HG03457 (cell line): ENCODE results near the gene NEBL.

ENCODE experiments used
- ATAC-seq: cut with Tn5 transposase; IDR thresholded peaks from one replicate; pipeline ENCODE4 v1.9.1; 2021; ENCODE audit warnings: moderate number of reproducible peaks; ENCODE audit not compliant: unreplicated experiment

The NEBL gene

DNA sequence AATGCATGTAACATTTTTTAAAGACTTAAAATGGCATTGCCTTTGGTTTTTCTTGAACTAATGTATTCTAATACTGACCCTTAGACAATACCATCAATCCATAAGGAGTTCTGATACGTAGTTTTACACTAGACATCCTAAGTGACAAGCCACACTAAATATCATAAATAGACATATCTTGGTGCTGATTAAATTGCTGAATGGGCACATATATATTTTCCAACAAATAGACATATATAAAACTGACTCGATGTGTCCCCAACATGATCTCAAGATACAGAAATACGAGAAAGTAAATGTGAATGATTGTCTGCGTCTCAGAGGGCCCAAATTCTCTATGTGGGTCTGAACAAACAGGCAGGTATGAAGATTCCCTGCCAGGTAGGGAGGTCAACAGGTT is 99.8 kb downstream of the NEBL start:
- no peak for ATAC-seq

DNA sequence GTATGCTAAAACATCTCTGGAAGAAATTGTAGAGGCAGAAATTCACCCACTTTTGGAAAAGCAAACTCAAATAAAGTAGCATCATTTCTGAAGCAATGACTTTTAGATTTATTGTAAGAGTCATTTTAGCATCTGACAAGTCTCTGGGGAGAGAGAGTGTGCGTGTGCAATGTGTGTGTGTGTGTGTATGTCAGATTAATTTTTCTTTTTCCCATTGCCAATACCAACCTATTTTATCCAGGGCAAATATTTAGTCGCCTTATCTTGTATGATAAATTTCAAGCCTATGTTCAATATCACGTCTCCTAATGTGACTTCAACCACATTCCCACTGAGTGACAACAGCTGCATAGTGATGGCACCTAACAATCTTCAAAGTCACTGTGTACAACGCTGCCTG is 101.7 kb downstream of the NEBL start:
- no peak for ATAC-seq

DNA sequence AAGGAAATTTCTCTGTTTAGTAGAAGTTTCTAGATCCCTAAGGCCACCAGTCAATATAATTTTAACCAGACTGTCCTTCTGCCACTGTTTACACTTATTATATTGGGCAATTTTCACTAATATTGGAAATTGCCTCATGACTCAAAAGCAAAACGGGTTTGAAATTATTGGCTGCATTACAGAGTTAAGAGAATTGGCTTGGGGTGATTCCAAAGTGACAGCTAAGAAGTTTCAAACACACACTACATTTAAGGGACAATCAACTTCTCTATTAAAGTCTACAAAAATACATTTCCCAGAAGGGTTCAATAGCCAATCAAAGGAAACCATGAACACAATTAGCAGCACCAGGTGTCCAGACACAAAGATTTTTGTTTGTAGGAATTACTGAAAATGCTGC is 111.9 kb downstream of the NEBL start:
- ATAC-seq: no peak

DNA sequence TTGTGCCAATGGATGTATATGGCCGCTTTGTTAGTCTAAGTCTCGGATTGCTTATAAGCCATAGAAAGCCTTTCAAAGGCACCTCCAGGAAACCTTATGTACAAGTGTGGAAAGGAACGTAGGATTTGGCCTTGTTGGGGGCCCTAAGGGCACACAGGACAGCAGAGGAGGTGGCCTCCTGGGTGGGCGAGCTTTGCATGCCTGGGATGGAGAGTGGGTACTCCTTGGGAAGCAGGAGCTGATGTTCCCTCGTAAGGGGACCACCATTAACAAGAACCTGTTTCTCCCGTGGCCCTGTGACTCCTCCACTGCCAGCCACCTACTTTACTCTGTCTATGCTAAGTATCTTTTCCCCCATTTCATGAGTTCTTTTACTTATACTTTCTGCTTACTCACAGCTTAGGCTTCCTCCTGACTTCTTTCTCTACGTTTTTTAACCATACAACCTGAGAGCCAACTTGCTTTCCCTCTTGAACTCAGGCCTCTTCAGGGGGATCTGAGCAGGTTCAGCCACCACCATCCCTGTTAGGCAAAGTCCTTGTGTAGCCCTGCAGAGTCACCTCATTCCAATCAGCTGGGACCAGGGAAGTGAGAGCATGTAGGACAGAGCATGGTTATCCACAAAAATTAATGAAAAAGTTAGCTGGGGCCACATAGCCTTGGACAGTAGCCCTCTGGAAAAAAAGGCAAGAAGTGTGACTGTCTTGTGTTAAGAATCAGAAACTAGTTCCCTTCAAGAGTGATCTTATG is 118.9 kb downstream of the NEBL start:
- no peak for ATAC-seq

DNA sequence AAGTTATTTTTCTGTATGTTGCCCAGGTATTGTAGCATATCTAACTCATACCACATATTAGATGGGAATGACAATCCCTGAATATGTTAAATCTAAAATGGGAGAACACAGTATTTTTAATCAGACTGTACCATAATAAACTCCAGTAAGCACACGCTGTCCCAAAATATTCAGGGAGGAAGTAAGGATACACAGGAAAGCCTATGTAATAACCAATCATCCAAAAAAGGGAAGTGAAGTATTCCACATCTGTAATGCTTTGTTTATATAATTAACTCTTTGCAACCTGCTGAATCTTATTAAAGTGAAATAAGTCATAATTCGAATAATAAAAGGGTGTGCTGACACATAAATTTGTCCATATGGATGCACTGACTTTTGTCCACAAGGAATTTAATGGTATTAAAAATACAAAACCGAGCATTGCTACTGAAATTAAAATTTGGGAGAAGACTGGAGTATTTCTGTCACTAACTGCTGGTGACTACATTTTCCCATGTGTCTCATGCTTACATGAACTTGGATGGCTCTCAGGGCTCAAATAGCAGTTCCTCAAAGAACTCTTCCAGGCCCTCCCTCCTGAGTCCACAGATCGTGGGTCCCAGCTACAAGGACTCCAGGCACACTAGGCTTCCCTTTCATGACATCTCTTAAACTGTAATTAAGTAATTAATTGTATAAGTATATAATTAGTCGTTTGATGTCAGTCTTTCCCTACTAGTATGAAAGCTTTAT is 120.6 kb downstream of the NEBL start:
- ATAC-seq: no peak

DNA sequence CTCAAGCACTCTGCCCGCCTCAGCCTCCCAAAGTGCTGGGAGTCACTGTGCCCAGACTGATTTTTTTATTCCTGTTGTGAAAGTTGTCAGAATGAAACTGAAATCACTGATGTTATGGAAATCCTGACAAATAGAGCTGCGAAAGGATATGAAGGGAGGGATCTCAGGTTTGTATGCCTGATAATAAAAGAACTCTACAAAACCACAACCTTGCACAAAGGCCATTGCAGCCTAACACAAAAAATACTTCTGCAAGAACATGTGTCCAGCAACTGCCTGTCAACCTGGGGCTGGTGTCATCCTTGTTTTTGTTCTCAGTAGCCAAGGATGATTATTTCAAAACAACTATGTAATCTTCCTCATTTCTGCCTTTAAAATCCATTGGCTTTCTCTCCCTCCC is 126.1 kb downstream of the NEBL start:
- ATAC-seq: no peak

DNA sequence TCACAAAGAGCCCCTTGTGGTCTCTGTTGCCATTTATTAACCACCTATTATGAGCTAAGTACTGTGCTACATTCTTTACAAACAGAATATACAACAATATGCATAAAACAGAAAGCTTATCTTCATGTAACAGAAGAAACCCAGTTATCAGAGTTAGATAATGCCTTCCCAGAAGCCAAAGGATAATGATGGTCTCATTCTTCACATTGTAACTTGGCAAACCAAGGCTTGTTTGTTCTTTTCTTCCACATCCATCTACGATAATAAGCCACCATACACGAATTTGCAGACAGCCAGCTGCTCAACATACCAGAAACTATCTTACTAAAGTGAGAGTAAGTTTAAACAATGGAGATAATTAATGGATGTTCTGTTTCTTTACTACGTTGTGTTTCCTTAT is 127.6 kb downstream of the NEBL start:
- no peak for ATAC-seq

DNA sequence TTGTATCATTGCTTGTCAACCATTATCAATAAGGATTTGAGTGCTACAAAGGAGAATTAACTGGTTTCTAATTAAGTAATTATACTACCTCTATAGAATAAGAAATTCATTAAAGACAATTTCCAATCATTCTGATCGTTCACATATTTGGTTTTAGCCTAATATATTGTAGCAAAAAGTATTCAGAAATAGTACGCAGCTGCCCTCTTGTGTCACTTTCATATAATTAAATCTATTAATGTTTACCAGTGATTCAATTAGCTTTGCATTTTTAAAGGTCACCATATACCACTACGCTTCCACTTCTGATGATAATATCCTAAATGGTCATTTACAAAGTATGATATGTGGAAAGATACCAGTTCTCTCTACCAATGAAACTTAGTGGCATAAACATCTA is 128.3 kb downstream of the NEBL start:
- no peak for ATAC-seq

DNA sequence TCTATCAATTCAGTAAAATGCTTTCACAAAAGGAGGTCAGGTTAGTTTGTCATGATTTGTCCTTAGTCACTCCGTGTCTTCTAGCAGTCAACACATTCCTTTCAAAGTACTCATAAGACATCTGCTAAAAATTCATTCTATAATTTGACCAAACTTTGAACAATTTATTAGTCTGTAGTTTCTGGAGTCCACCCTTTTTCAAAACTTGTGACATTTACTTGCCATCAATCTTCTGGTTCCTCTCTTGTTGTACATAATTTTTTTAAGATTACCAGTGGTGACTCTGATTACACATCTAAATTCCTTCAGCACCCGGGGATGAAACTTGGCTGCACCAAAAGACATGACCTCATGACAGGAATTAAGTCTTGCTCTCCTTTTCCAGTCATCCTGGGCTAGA is 130.1 kb downstream of the NEBL start:
- ATAC-seq: no peak

DNA sequence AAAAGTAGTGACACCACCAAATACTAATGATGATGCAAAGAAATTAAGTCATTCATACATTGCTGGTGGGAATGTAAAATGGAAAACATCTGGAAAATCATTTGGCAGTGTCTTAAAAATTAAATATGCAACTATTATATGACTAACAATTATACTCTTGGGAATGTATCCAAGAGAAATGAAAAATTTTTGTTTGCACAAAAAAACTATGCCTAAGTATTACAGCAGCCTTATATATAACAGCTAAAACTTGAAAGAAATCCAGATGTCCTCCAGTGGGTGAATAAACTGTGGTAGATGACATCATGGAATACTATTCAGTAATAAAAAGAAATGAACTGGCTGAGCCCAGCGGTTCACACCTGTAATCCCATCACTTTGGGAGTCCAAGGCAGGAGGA is 132.0 kb downstream of the NEBL start:
- ATAC-seq: no peak

DNA sequence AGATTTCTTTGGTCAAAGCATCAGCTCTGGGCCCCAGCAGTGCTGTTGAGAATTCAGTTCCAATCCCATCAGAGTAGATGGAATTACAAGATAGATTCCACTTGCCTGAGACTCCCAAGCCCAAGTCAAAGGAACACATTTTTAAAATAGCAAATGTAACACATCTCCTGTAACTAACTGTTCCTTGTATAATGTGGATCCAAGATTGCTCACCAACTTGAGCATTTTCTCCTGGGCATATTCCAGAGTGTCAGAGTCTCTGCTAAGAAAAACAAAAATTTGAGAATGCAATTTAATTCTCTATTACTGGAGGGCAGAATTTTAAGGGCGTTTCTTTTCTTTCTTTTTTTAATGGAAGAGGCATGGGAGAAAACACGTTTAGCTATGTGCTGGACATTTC is 136.7 kb downstream of the NEBL start:
- no peak for ATAC-seq

DNA sequence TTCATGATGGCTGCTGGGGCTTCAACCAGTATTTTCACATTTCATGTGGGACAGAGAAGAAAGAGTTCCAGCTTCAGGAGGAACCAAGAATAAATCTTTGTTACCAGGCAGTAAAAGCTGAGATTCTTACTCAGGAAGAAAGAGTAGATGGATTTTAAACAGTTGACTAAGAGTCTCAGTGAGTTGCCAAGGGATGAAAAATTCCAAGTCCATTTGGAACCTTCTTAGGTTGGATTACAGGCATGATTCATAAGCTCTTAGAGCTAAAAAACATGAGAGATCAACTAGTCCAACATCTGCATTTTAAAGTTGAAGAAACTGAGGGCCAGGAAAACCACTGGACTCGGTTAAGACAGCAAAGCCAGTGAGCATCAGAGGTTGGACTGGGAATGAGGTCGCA is 148.6 kb downstream of the NEBL start:
- ATAC-seq: no peak

DNA sequence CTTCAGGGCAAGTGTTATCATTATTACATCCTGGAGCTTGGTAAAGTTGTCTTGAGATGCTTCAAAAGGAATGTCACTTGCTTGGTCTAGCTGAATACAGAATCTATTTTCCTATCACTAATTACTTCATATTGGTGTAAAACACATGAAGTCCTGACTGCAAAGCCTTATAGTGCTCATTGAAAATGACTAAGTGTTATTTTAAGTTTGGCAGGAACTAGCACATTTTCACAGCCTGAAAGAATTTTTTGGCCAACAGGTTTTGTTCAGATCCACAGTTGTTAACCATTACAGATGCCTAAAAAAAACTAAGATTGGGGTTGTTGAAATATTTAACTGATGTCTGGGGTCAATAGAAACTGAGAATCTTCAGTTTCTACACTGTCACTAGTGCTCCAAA is 149.3 kb downstream of the NEBL start:
- no peak for ATAC-seq

DNA sequence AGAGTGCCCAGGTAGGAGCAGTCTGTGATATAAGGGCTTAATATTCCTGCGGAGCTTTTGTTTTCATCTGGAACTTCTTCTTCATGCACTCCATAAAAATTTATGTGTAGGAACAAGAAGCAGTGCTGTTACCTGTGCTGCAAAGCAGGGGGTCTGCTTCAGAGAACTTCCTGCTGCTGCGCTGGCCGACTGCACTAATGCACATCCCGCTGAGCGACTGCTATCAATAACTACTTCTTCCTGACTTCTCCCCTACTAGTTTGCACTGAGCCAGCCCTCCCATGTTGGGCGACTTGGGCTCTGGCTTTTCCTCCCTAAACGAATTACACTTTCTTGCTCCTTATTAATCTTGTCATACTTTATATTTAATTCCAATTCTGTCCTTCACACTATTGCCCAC is 150.3 kb downstream of the NEBL start:
- ATAC-seq: no peak

DNA sequence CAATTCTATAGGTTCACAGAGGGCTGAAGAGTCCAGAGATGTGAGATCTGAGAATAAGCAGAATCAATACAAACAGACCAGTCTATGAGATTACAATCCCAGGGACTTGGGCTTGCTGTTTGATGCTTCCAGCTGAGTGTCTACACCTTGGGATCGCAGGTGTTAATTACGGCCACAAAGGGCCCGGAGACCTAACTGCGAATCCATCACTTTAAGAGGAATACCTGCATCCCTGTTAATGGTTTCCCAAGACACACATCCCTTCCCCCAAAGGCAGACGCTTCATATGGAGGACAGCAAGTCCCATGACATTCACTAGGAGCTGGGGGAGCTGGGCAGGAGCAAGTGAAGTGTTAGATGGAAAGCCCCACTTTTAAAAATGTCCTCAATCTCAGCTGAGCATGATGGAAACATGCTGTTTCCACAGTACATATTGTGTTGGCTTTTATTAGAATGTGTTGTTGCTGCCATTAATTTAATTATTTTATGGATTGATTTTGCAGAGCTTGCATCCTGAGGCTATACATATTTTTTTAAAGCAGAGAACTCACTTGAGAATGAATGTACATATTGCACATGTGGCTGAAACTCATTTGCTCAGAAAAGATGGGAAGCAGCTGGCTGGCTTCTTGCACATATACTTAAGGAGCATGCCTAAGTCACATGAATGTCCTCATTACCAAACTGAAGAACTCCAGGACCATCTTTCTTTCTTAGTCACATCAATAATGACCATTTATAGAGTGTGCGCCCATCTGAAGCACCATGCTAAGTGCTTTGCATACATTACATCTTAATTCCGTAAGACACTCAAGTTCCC is 151.3 kb downstream of the NEBL start:
- no peak for ATAC-seq

DNA sequence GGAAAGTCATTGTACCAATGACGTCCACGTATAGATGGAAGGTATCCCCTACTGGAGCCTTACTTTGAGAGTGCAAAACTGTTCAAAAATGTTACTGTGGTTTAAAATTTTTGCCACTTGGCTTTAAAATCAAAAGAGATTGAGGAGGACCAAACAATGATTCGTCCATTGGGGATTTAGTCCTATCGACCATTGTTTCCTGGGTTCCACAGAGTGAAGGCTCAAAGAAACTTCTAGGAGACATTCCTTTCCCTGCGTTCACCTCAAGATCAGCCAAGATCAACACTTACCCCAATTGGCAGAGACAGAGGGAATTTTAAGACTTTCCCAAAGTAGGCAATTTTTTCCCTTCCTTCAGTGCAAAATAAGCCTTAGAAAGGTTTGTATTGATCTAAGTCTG is 152.3 kb downstream of the NEBL start:
- no peak for ATAC-seq

DNA sequence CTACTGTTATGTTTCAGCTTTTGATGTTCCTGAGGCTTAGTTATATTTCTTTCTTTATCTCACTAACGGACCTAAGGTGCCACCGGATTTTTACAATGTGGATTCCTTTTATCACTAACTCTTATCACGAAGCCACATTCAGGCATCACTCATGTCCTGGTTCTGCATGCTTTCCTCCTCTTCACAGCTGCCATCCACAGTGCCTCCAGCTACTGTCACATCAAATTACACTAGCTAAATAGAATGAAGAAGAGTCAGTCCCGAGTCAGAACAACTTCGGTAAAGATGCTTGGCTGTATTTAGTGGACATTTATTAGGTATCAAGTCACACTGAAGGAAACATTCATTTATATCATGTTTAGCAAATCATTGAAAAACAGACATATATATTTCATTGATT is 153.2 kb downstream of the NEBL start:
- ATAC-seq: no peak

DNA sequence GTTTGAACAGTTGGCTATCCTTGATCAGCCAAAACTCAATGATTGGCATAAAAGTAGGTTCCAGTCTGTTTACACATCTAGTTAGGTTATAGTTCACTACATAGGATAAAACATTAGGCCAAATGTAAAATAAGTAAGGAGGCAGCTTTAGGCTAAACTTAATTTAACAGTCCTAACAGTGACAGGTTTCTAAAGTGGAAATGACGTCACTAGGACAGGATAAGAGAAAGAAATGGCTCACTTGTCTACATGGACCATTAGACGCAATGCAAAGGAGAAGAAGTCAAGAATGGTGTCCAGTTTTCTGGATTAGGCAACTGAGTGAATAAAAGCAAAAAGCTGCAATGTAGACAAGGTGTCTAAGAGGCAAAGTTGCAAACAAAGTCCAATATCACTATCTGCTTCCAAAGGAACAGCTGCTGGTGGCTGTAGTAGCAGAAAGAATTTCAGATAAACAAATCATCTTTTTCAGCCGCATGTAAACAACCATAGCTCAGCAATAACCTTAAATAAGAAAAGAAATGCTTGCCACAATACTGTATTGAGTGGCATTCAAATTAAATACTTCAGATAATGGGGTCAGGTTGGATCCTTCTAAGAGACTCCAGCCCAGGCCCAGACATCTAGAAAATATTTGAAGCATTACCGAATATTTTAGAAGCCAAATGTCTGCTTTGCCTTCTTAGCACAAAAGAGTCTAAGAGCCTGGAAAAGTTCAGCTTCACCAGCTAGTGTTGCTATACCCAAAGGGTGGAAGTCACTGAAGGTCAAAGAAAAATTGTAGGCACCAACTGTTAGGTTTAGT is 154.2 kb downstream of the NEBL start:
- no peak for ATAC-seq

DNA sequence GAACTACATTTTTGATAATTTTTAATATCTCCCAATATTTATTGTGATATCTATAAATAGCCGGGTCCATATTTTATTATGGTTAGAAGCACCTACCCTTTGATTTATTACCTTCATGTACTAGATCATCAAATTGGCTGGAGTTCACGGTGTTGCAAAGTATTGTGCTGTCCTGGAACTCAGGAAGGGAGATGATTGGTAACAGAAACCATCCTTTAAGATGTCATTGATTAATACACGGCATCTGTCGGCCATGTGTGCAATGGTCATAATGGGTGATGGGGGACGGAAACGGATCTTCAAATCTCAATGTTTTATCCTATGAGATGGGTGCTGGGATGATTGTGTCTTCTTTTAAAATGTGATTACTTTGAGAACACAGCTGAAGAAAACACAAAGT is 157.0 kb downstream of the NEBL start:
- no peak for ATAC-seq

DNA sequence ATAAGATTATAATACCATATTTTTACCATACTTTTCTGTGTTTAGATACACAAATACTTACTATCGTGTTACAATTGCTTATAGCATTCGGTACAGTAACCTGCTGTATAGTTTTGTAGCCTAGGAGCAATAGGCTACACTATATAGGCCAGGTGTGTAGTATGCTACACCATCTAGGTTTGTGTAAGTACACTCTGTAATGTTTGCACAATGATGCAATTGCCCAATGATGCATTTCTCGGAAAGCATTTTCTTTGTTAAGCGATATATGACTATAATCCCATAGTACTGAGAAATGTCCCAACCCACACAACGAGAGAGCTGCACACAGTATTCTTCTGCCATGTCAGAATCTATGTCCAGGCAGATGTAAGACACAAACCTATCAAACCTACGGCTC is 160.0 kb downstream of the NEBL start:
- no peak for ATAC-seq
